Heart left ventricle (tissue), 16 donors: ENCODE measurements around the gene RGL1. TPM values are rescaled to one million over a fixed set of nuclear protein-coding genes. Genes with fewer than 3 reads are reported as not detected.

Experiments used
- ATAC-seq, 4 donors: fragments of 200-7000 bp; cut with Tn5 transposase; one replicate each; pipeline ENCODE4 v1.9.1; 2020 to 2022; ENCODE audit warnings: moderate library complexity in 4 of 4, mild to moderate bottlenecking in 3 of 4, moderate number of reproducible peaks in 1 of 4
- DNase-seq, 5 donors: peaks; one replicate each; pipeline ENCODE4 v3.0.0-alpha.2; 2020
- H3K27ac ChIP-seq, 12 donors: fragments of 200-600 bp; sonication (generic) in 4 of 12; one replicate each; pipeline versions ENCODE4 v1.5.0 to v1.8.0; 2016 to 2022; ENCODE audit warnings: mild to moderate bottlenecking in 2 of 12
- H3K27me3 ChIP-seq, 9 donors: fragments of 200-600 bp; sonication (generic) in 2 of 9; one replicate each; pipeline versions ENCODE4 v1.5.1 to v1.8.0; 2016 to 2022; ENCODE audit warnings: mild to moderate bottlenecking in 3 of 9
- H3K36me3 ChIP-seq, 9 donors: fragments of 200-600 bp; sonication (generic) in 2 of 9; one replicate each; pipeline versions ENCODE4 v1.5.0 to v1.8.0; 2018 to 2022; ENCODE audit warnings: mild to moderate bottlenecking in 2 of 9
- H3K4me1 ChIP-seq, 12 donors: fragments of 200-600 bp; sonication (generic) in 4 of 12; one replicate each; pipeline versions ENCODE4 v1.5.0 to v1.8.0; 2016 to 2022; ENCODE audit warnings: mild to moderate bottlenecking in 3 of 12
- H3K4me3 ChIP-seq, 12 donors: fragments of 200-600 bp; sonication (generic) in 4 of 12; one replicate each; pipeline versions ENCODE4 v1.5.0 to v1.8.0; 2017 to 2022; ENCODE audit warnings: mild to moderate bottlenecking in 9 of 12, moderate library complexity in 4 of 12
- H3K9me3 ChIP-seq, 12 donors: fragments of 200-600 bp; sonication (generic) in 4 of 12; one replicate each; pipeline versions ENCODE4 v1.5.0 to v1.8.0; 2016 to 2022; ENCODE audit warnings: mild to moderate bottlenecking in 1 of 12
- CTCF ChIP-seq, 12 donors: fragments of 200-600 bp; sonication (generic) in 4 of 12; IDR thresholded peaks; one replicate each; pipeline versions ENCODE4 v1.5.0 to v1.8.0; 2018 to 2022; ENCODE audit warnings: antibody characterized with exemption in 12 of 12, mild to moderate bottlenecking in 5 of 12
- POLR2A ChIP-seq, 2 donors: fragments of 450-650 bp; IDR thresholded peaks; one replicate each; pipeline ENCODE4 v1.6.1; 2017; ENCODE audit warnings: antibody characterized with exemption in 2 of 2, mild to moderate bottlenecking in 2 of 2, moderate library complexity in 2 of 2
- WGBS, 4 donors: extraction: QIAGEN DNeasy Blood & Tissue Kit in 2 of 4; methylation state at CpG; one replicate each; pipeline versions ENCODE4 v1.1.5 to v1.1.7; 2013 to 2018; 5-methylcytosine and 5-hydroxymethylcytosine counted together
- intact Hi-C, 10 donors: fragments of 100-400 bp; cut with DNase I; formaldehyde crosslinking; loops; one replicate each; pipeline versions ENCODE4 v1.11.1 to v1.14.2; 2022
- polyA plus RNA-seq, 2 donors: library from polyadenylated mRNA; stranded (reverse); fragments of 200-250 nt; gene quantifications; one replicate each; pipeline ENCODE4 v1.2.3, GENCODE V29; 2013
- total RNA-seq, 9 donors: library from RNA; depleted of rRNA in 2 of 9; stranded (reverse); fragments of >200 nt in 2 of 9; fragmentation: NEBNext Ultra II Directional in 3 of 9; extraction: Animal tissue kit (Norgen Biotek cat#: 25700) in 3 of 9; gene quantifications; one replicate each; pipeline versions ENCODE4 v1.1.0 to v1.2.4, GENCODE V29; 2016 to 2023
- donor health status: ischemic (EF 13 %, LVEDD 7.1; RV severe dilation, severe dysfunction).
- donor health status: healthy with polysubstance abuse.
- donor health status: DM: no; HTN: yes; CAD: no.
- donor health status: DM: no; HTN: no; CAD: no.
- donor health status: ischemic (EF 25% LVEDD 6.9; RV normal size, moderate dysfunction).
- donor health status: ischemic (EF 25% LVEDD 5.7; RV mildly dilated, moderate dysfunction).
- donor health status: healthy.
- donor health status: DM: yes; HTN: yes; CAD: no.
- donor health status: ischemic (EF 35%, LVEDD 5.7; RV mildly dilated, moderate dysfunction).
- donor health status: nonischemic (EF 11% LVEDD 7.7; RV severe dilation, severe dysfunction).
- donor health status: DM: yes; HTN: yes; CAD: no.
- donor health status: PGD.
- donor health status: ischemic (EF 29% LVEDD 5.4; RV normal size, mild dysfunction).
- donor health status: nonischemic (EF 23%, LVEDD 6.1; RV moderate dilation, normal function).

RGL1 gene
- total and polyA plus RNA-seq, 11 donors = 5.6 to 50.6 (median 15.5) TPM

DNA sequence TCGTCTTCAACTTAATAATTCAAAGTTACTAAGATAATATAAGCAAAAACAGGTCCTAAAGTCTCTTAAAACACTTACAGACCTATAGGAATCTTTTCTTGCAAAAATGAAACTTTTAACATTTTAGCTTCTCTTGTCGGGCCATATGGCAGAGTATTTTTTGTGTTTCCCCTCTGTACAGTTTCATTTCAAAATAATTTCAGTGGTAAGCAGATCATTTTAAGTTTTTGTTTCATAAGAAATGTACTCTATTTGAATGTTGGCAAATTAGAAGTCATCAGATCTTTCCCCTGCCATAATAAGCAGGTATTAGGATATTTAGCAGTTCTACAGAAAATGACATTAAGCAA is 37.9 kb downstream of the RGL1 start:
- Histone ChIP-seq H3K27me3 (no peaks in the 10 kb centered on the region), H3K27ac (peak overlapping the region in 11 of 12 donors; percentile 7 to 73 (median 57)), H3K4me1 (peaks cover 0 to 66% (median 30%) of the 10 kb centered on the region in 12 donors), H3K36me3 (peaks cover 0 to 17% (median 0%) of the 10 kb centered on the region in 9 donors), H3K4me3 (peak overlapping the region in 10 of 12 donors; percentile 1 to 45 (median 12)), H3K9me3 (no peaks in the 10 kb centered on the region)
- intact Hi-C loops = loop anchor here in 2 of 10 donors (5.0 kb wide), 1 partner anchor 35 kb away; no protein-coding TSS in a partner anchor
- no peak for DNase-seq
- TF ChIP-seq CTCF (IDR thresholded peaks at IDR 0.05) (no peak), POLR2A (IDR thresholded peaks at IDR 0.05) (no peak)
- no peak for ATAC-seq
- WGBS, 4 donors = 35 to 46% (median 40%) methylated on average over 2 of the region's 2 CpGs

DNA sequence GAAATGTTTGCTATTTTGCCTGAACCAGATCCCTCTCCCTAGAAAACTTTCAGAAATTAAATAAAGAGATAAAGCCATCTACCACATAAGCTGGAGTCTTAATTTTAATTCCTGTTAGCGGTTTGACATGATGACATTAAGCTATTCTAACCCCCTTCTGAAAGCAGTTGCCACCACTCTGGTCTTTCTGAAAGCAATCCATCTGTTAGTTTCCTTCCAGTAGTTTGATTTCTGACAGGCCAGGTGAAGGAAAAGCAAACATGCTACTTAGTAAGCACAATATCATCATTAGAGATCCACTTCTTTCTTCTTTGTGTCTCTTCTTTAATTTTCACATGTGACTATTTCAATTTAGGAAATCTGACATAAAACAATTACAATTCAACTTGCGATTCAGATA is 39.9 kb downstream of the RGL1 start:
- no peaks in the 10 kb centered on the region for H3K9me3 ChIP-seq
- peaks cover 0 to 20% (median 0%) of the 10 kb centered on the region in 9 donors for H3K36me3 ChIP-seq
- H3K4me1 ChIP-seq = peaks cover 3 to 67% (median 33%) of the 10 kb centered on the region in 12 donors
- TF ChIP-seq POLR2A (IDR thresholded peaks at IDR 0.05) (no peak), CTCF (IDR thresholded peaks at IDR 0.05) (no peak)
- H3K4me3 ChIP-seq = no peak overlapping the region
- H3K27ac ChIP-seq = peak overlapping the region in 1 of 12 donors; percentile 12
- intact Hi-C loops = loop anchor here in 2 of 10 donors (5.0 kb wide), 1 partner anchor 32 kb away; no protein-coding TSS in a partner anchor
- no peaks in the 10 kb centered on the region for H3K27me3 ChIP-seq
- ATAC-seq (no peak), DNase-seq (no peak)
- 88 to 94% (median 92%) methylated on average over 2 of the region's 2 CpGs for WGBS, 4 donors

GRCh38 chr1:183845681-183846080 is 40.8 kb downstream of the RGL1 start:
- Histone ChIP-seq H3K36me3 (peaks cover 0 to 24% (median 0%) of the 10 kb centered on the region in 9 donors), H3K27ac (no peak overlapping the region), H3K4me3 (no peak overlapping the region), H3K27me3 (no peaks in the 10 kb centered on the region), H3K9me3 (no peaks in the 10 kb centered on the region), H3K4me1 (peaks cover 3 to 73% (median 33%) of the 10 kb centered on the region in 12 donors)
- DNase-seq = no peak
- 83 to 94% (median 91%) methylated on average over 3 of the region's 3 CpGs for WGBS, 4 donors
- ATAC-seq = no peak
- TF ChIP-seq POLR2A (IDR thresholded peaks at IDR 0.05) (no peak), CTCF (IDR thresholded peaks at IDR 0.05) (no peak)
- intact Hi-C loops = loop anchor here in 1 of 10 donors (2.0 kb wide), 1 partner anchor 27 kb away; no protein-coding TSS in a partner anchor

GRCh38 chr1:183847641-183848040 is 42.7 kb downstream of the RGL1 start:
- ATAC-seq = no peak
- TF ChIP-seq CTCF (IDR thresholded peaks at IDR 0.05) = no peak
- no peak for TF ChIP-seq POLR2A (IDR thresholded peaks at IDR 0.05)
- WGBS, 4 donors = 49 to 63% (median 55%) methylated on average over 4 of the region's 4 CpGs

More at GRCh38 chr1:183847641-183848040, 42.7 kb downstream of the RGL1 start:
- intact Hi-C loops = loop anchor here in 1 of 10 donors (2.0 kb wide), 1 partner anchor 25 kb away; no protein-coding TSS in a partner anchor
- Histone ChIP-seq H3K4me1 (peaks cover 0 to 68% (median 27%) of the 10 kb centered on the region in 12 donors), H3K9me3 (no peaks in the 10 kb centered on the region), H3K36me3 (peaks cover 0 to 36% (median 0%) of the 10 kb centered on the region in 9 donors), H3K27ac (no peak overlapping the region), H3K27me3 (no peaks in the 10 kb centered on the region), H3K4me3 (no peak overlapping the region)
- no peak for DNase-seq
